Endothelial cell of umbilical vein (primary cell): ENCODE results near the gene LYG1. TPM values are rescaled to one million over a fixed set of nuclear protein-coding genes. Genes with fewer than 3 reads are reported as not detected.
"Not testable (repeated sequence)": the region's sequence is repeated elsewhere in the genome, so short reads cannot be mapped to it uniquely, and the experiment has no call there.

Experiments
- Bru-seq: library from RNA; stranded (reverse); fragments of 400-500 nt; gene quantifications from one replicate; lab custom pipeline; 2021; lab: Mats Ljungman, UMichigan
- BruChase-seq, 2 experiments: library from RNA; stranded (reverse); fragments of 400-500 nt; gene quantifications; one replicate each; lab custom pipeline; 2021; lab: Mats Ljungman, UMichigan
- BruUV-seq: library from RNA; stranded (reverse); fragments of 400-500 nt; replicated peaks from 2 replicates; lab custom pipeline; 2021; lab: Mats Ljungman, UMichigan
- CTCF ChIA-PET: fragments of 300-600, 350-600 bp; sonication (Branson Sonifier 250); formaldehyde crosslinking; loops from one replicate; lab custom pipeline; 2021; ENCODE audit warnings: antibody characterized with exemption, inconsistent platforms; lab: Charles Lee
- POLR2A ChIA-PET: fragments of 300-600, 350-600 bp; sonication (Branson Sonifier 250); formaldehyde crosslinking; loops from one replicate; lab custom pipeline; 2021; ENCODE audit warnings: antibody characterized with exemption, inconsistent platforms; lab: Charles Lee
- DNase-seq: peaks from one replicate; pipeline ENCODE4 v3.0.0-alpha.2; 2011; ENCODE audit warnings: low read depth, low spot score
- FAIRE-seq: peaks from 2 replicates; lab custom pipeline; 2011; peaks lifted over from hg19 to GRCh38; lab: Jason Lieb, UNC
- H2AFZ ChIP-seq: 2 replicates; pipeline ENCODE4 v1.6.0; 2012; ENCODE audit warnings: low read depth, low read length, control low read depth, inconsistent platforms
- H3K27ac ChIP-seq: 2 replicates; pipeline ENCODE4 v1.5.1; 2011; ENCODE audit warnings: low read depth, mild to moderate bottlenecking, control low read depth, low read length, moderate library complexity; ENCODE audit not compliant: insufficient read depth
- H3K27me3 ChIP-seq, 2 experiments: 2 replicates each; pipeline versions ENCODE4 v1.6.0 to v1.6.1; 2011; ENCODE audit warnings: low read length in 2 of 2, mixed read lengths in 1 of 2; ENCODE audit not compliant: control insufficient read depth in 2 of 2, insufficient read depth in 2 of 2
- H3K36me3 ChIP-seq, 2 experiments: 2 replicates in 1 of 2; 3 replicates in 1 of 2; pipeline ENCODE4 v1.5.1; 2011; ENCODE audit warnings: low read length in 2 of 2, mild to moderate bottlenecking in 1 of 2, moderate library complexity in 1 of 2; ENCODE audit not compliant: control insufficient read depth in 2 of 2, insufficient read depth in 2 of 2; ENCODE audit errors: extremely low read depth in 1 of 2
- H3K4me1 ChIP-seq: 3 replicates; pipeline ENCODE4 v1.5.1; 2011; ENCODE audit warnings: mild to moderate bottlenecking, low read length; ENCODE audit not compliant: control insufficient read depth, insufficient read depth; ENCODE audit errors: extremely low read depth
- H3K4me2 ChIP-seq: 2 replicates; pipeline ENCODE4 v1.6.1; 2011; ENCODE audit warnings: low read length, control low read depth, mixed read lengths; ENCODE audit not compliant: insufficient read depth
- H3K4me3 ChIP-seq, 3 experiments: fragments of 200-600 bp in 1 of 3; sonication (generic), shearing (Covaris generic) in 1 of 3; replicated peaks in 1 of 3; 2 replicates each; pipeline ENCODE4 v1.5.1; 2011 to 2016; ENCODE audit warnings: control low read depth in 3 of 3, low read length in 3 of 3, mild to moderate bottlenecking in 2 of 3, inconsistent platforms in 1 of 3, low read depth in 1 of 3, moderate library complexity in 1 of 3; ENCODE audit not compliant: insufficient read depth in 1 of 3
- H3K79me2 ChIP-seq: 2 replicates; pipeline ENCODE4 v1.6.0; 2012; ENCODE audit warnings: low read length, inconsistent platforms; ENCODE audit not compliant: control insufficient read depth, insufficient read depth
- H3K9ac ChIP-seq: replicated peaks from 2 replicates; pipeline ENCODE3; 2011; ENCODE audit warnings: low read length, control low read depth; ENCODE audit not compliant: insufficient read depth; ENCODE audit errors: extremely low read depth
- H3K9me1 ChIP-seq: replicated peaks from 3 replicates; pipeline ENCODE4 v1.6.0; 2011; ENCODE audit warnings: mild to moderate bottlenecking, low read length; ENCODE audit not compliant: control insufficient read depth, insufficient read depth; ENCODE audit errors: extremely low read depth
- H3K9me3 ChIP-seq: replicated peaks from 2 replicates; pipeline ENCODE4 v1.5.1; 2012; ENCODE audit warnings: low read length, inconsistent platforms; ENCODE audit not compliant: control insufficient read depth, insufficient read depth
- H4K20me1 ChIP-seq: replicated peaks from 2 replicates; pipeline ENCODE3; 2011; ENCODE audit warnings: mild to moderate bottlenecking, low read length; ENCODE audit not compliant: control insufficient read depth, insufficient read depth; ENCODE audit errors: extremely low read depth
- CTCF ChIP-seq, 2 donors: IDR thresholded peaks; 1 replicate in 1 of 2; 2 replicates in 1 of 2; pipeline ENCODE4 v1.5.1; 2011; ENCODE audit warnings: low read length in 2 of 2, mild to moderate bottlenecking in 2 of 2, moderate library complexity in 2 of 2, control low read depth in 1 of 2, inconsistent platforms in 1 of 2, low read depth in 1 of 2; ENCODE audit not compliant: insufficient read depth in 1 of 2; ENCODE audit errors: extremely low read depth in 1 of 2
- dilution Hi-C: fragments of 300-500 bp; cut with MboI; formaldehyde crosslinking; loops from one replicate; pipeline ENCODE4 v1.15.0; 2019; ENCODE audit warnings: low sequenced_read_pairs; ENCODE audit not compliant: extremely low pct_ligation_motif_present
- intact Hi-C: fragments of 100-400 bp; cut with micrococcal nuclease; formaldehyde crosslinking; loops from one replicate; pipeline ENCODE4 v1.10.0; 2022
- long read RNA-seq: library from polyadenylated mRNA; stranded (forward); transcript quantifications from one replicate; pipeline ENCODE4 v2.0.0, GENCODE V29; 2021
- polyA minus RNA-seq, 3 experiments: library from RNA; depleted of rRNA, polyadenylated mRNA; stranded (reverse); fragments of >200 nt; gene quantifications; 1 replicate in 1 of 3; 2 replicates in 2 of 3; pipeline ENCODE4 v1.2.3, GENCODE V29; 2011
- polyA plus RNA-seq, 4 experiments: library from polyadenylated mRNA; depleted of rRNA in 3 of 4; stranded (reverse) in 3 of 4; unstranded in 1 of 4; fragments of >200 nt; gene quantifications; 2 replicates each; pipeline versions ENCODE4 v1.2.1 to v1.2.3, GENCODE V29; 2011 to 2012; ENCODE audit warnings: missing spikeins in 1 of 4
- total RNA-seq: library from RNA; stranded (reverse); gene quantifications from 2 replicates; pipeline ENCODE4 v1.2.3, GENCODE V29; 2021
- TF ChIP-seq, protein P1 (sequence below): IDR thresholded peaks from 2 replicates; pipeline ENCODE4 v1.6.1; 2011; ENCODE audit not compliant: insufficient read depth, insufficient read length

LYG1 gene
- total RNA-seq (0.35 and 0.55 TPM in 2 replicates), polyA plus RNA-seq (1.7 and 1.8 TPM in 2 replicates), polyA minus RNA-seq (1.00 and 1.2 TPM in 2 replicates), Bru-seq, nascent RNA (percentile 27 among the genes with signal in this experiment), BruChase-seq, experiment 1, labeled RNA remaining after a 6-hour chase (percentile 53 among the genes with signal in this experiment), BruChase-seq, experiment 2, labeled RNA remaining after a 2-hour chase (percentile 54 among the genes with signal in this experiment)
- polyA plus RNA-seq (2011; cell fraction: cytosol; rRNA removed) = 0.85 and 0.96 TPM in 2 replicates
- polyA plus RNA-seq (2011; cell fraction: nucleus; rRNA removed) = 10.9 and 13.3 TPM in 2 replicates
- polyA plus RNA-seq (2012) = 1.1 and 1.4 TPM in 2 replicates
- polyA minus RNA-seq (2011; cell fraction: cytosol; rRNA and poly(A)+ RNA removed) = not detected
- 0.91 and 1.1 TPM in 2 replicates for polyA minus RNA-seq (2011; cell fraction: nucleus; rRNA and poly(A)+ RNA removed)
- long read RNA-seq, partial matches to known transcripts = 0 of 1 reads
- long read RNA-seq, other reads (novel, unspliced or antisense) = 1 of 1 reads

DNA sequence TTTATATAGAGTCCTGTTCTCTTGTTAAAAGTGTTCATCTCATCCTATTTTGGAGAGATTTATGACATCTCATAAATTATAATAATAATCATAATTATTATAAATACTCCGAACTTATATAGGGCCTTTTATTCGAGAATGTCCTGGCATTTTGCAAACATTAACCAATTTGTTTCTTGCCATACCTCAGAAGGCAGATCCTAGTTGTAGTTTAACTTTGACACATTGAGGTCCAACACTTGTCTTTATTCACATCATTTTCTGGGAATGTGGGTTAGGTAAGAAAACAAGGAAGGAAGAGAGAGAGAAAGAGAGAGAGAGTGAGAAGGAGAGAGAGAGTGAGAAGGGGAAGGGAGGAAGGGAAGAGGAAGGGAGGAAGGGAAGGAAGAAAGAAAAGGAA is at the start of gene LYG1:
Gene LYG1, minus strand, starts transcription at position 101 of the 400 bp plus-strand sequence. CDS start 5,527 bp downstream, outside the sequence.
- H3K9ac ChIP-seq, H3K4me3 ChIP-seq, H3K9me1 ChIP-seq, H4K20me1 ChIP-seq, H3K9me3 ChIP-seq, H2AFZ ChIP-seq, dilution Hi-C loops, H3K36me3 ChIP-seq, H3K4me1 ChIP-seq, H3K4me2 ChIP-seq, BruUV-seq, H3K27me3 ChIP-seq, CTCF ChIA-PET, DNase-seq, H3K79me2 ChIP-seq, intact Hi-C loops, H3K27ac ChIP-seq, POLR2A ChIA-PET: not testable (repeated sequence)
- FAIRE-seq = peak; percentile 64

- FAIRE-seq (no peak), DNase-seq (no peak)
- no peaks in the 10 kb centered on the region for H3K27me3 ChIP-seq
- intact Hi-C loops = no loop called here
- ChIA-PET POLR2A (no interaction called here), CTCF (interaction anchor here (1.0 kb wide), 1 partner anchor 14 kb away, joined by 3 read pairs; the partner anchor contains the start of genes EIF5B and TXNDC9)
- H3K9me3 ChIP-seq = no peaks in the 10 kb centered on the region
- H3K4me3 ChIP-seq = no peak overlapping the region
- H3K27ac ChIP-seq = no peak overlapping the region
- TF ChIP-seq CTCF (IDR thresholded peaks at IDR 0.05; ENCODE audit: extremely low read depth in 1 of 2, insufficient read depth in 1 of 2, low read depth in 1 of 2, low read length in 2 of 2) = no peak
- TF ChIP-seq, protein P1, sequence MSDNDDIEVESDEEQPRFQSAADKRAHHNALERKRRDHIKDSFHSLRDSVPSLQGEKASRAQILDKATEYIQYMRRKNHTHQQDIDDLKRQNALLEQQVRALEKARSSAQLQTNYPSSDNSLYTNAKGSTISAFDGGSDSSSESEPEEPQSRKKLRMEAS = no peak
- no TSS peak for BruUV-seq
- no peaks in the 10 kb centered on the region for H3K4me1 ChIP-seq
- no peak overlapping the region for H3K9ac ChIP-seq
- dilution Hi-C loops = no loop called here
- H2AFZ ChIP-seq = no peak overlapping the region
- H3K79me2 ChIP-seq = peaks cover 97% of the 10 kb centered on the region
- H3K36me3 ChIP-seq = no peaks in the 10 kb centered on the region
- no peaks in the 10 kb centered on the region for H3K9me1 ChIP-seq
- H3K4me2 ChIP-seq = no peak overlapping the region
- H4K20me1 ChIP-seq = peaks cover 5% of the 10 kb centered on the region
These were observed 49.2 kb upstream of the LYG1 start for GRCh38 chr2:99350194-99350593.
